Adipocyte (in vitro differentiated cells): Measurements from ENCODE around the gene LRRC47.

Experiments used
- DNase-seq: peaks from one replicate; pipeline ENCODE4 v3.0.0-alpha.2; 2015; ENCODE audit warnings: low read depth
- H3K27me3 ChIP-seq: replicated peaks from 2 replicates; pipeline ENCODE4 v1.7.0; 2013; ENCODE audit warnings: mild to moderate bottlenecking, low read length, moderate library complexity; ENCODE audit not compliant: control insufficient read depth, insufficient read depth
- H3K36me3 ChIP-seq: 2 replicates; pipeline ENCODE4 v1.7.0; 2013; ENCODE audit warnings: low read length, mild to moderate bottlenecking, moderate library complexity; ENCODE audit not compliant: control insufficient read depth, insufficient read depth, severe bottlenecking
- H3K4me1 ChIP-seq: 2 replicates; pipeline ENCODE4 v1.7.0; 2013; ENCODE audit warnings: mild to moderate bottlenecking, low read length, moderate library complexity; ENCODE audit not compliant: control insufficient read depth, insufficient read depth
- H3K4me3 ChIP-seq: 2 replicates; pipeline ENCODE4 v1.7.0; 2013; ENCODE audit warnings: mild to moderate bottlenecking, low read length, moderate library complexity
- H3K9ac ChIP-seq: 2 replicates; pipeline ENCODE4 v1.7.0; 2013; ENCODE audit warnings: mild to moderate bottlenecking, low read length, moderate library complexity
- H3K9me3 ChIP-seq: 2 replicates; pipeline ENCODE4 v1.7.0; 2013; ENCODE audit warnings: mild to moderate bottlenecking, low read length, moderate library complexity; ENCODE audit not compliant: control insufficient read depth

LRRC47 gene

DNA sequence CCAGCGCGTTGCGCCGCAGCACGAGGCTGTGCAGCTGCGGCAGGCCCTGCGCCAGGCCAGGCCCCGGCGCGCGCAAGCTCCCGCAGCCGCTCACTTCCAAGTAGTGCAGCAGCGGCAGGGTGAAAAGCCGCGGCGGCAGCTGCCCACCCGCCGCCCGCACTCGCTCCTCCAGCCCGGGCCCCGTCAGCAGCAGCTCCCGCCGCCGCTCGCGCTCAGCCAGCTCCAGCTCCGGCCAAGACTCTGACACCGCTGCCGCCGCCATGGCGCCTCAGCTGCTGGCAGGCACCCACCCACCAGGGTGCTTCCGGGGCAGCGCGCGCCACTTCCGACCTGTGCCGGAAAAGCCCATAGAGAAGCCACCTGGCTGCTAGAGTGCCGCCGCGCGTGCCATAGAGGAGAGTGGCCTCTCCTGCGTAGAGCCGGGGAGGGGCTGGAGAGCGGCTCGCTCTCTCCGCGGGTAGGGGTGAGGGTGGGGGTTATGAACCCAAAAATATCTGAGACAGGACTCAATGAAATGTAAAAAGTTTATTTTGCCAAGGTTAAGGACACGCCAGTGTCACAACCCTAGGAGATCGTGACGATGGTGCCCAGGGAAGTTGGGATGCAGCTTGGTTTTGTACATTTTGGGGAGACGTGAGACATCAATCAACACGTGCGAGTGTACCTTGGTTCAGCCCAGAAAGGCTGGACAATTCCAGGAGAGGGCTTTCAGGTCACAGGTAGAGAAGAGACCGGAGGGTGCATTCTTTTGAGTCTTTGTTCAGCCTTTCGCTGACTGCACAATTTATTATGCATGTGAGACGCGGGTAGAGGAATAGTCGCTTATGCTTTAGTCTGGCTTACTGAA lies at the start of gene LRRC47:
Gene LRRC47, minus strand, starts transcription at position 284 of the 847 bp plus-strand sequence. Its CDS starts 22 bp downstream, at position 262.
- H3K9me3 ChIP-seq: no peaks in the 10 kb centered on the region

DNA sequence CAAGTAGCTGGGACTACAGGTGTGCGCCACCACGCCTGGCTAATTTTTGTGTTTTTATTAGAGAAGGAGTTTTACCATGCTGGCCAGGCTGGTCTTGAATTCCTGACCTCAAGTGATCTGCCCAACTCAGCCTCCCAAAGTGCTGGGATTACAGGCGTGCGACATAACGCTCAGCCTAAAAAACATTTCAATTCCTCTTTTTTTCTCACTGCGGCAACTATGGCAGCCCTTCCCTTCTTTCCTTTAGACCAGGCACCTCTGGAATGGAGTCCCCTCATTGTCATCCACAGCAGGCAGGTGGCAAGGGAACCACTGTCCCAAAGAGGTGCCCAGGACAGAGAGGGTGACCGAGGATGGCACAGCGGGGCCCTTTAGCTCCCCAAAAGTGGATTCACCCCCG lies 46.6 kb upstream of the LRRC47 start:
- H3K4me1 ChIP-seq: no peaks in the 10 kb centered on the region
- no peak overlapping the region for H3K4me3 ChIP-seq
- no peaks in the 10 kb centered on the region for H3K27me3 ChIP-seq
- DNase-seq: no peak
- H3K36me3 ChIP-seq: peaks cover 73% of the 10 kb centered on the region
- no peaks in the 10 kb centered on the region for H3K9me3 ChIP-seq
- no peak overlapping the region for H3K9ac ChIP-seq

More for the DNA sequence above, at the start of gene LRRC47:
- Histone ChIP-seq H3K9ac (peak within 1 kb of the TSS; percentile 94), H3K4me1 (peaks cover 32% of the 10 kb centered on the region), H3K27me3 (peaks cover 17% of the 10 kb centered on the region), H3K4me3 (peak within 1 kb of the TSS; percentile 97), H3K36me3 (peaks cover 4% of the 10 kb centered on the region)
- DNase-seq: peak; percentile 96

DNA sequence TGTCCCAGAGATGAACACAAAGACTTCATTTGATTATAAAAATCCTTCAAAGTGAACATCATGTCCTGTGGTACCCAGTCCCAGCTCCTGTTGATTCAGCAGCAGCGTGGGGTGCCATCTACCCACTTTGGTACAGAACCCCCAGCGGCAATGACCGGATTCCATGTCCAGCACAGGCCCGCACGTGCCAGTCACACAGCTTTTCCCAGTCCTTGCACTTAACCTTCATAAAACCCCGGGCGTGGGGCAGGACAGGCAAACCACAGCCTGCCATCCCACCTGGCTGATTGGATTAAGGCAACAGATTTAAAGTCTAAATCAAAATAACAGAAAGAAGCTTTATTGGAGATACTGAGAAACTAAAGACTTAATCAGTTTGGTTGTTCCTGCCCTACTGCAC lies 45.2 kb upstream of the LRRC47 start:
- no peak overlapping the region for H3K9ac ChIP-seq
- no peaks in the 10 kb centered on the region for H3K27me3 ChIP-seq
- H3K4me3 ChIP-seq: no peak overlapping the region
- H3K36me3 ChIP-seq: peaks cover 73% of the 10 kb centered on the region
- H3K9me3 ChIP-seq: peaks cover 10% of the 10 kb centered on the region
- no peaks in the 10 kb centered on the region for H3K4me1 ChIP-seq
- DNase-seq: no peak

DNA sequence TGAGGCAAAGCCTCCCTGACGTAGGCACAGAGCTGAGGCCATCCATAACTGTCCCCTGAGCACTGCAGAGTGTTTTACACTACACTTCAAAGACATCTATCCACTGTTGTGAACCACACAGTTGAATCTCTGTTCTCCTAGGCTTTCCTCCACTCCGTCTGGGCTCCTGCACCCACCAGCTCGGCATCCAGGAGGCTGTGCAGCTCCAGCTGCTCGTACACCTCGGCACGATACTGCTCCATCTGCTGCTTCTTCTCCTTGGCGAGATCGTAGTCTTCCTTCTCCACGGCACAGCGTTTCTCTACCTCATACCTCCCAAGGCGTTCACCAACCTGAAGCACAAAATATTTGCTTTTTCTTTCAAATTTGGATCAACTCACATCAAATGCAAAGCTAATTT lies 42.5 kb upstream of the LRRC47 start:
- DNase-seq: no peak
- no peaks in the 10 kb centered on the region for H3K4me1 ChIP-seq
- H3K9me3 ChIP-seq: peaks cover 10% of the 10 kb centered on the region
- H3K4me3 ChIP-seq: no peak overlapping the region
- H3K27me3 ChIP-seq: no peaks in the 10 kb centered on the region
- peaks cover 80% of the 10 kb centered on the region for H3K36me3 ChIP-seq
- no peak overlapping the region for H3K9ac ChIP-seq

DNA sequence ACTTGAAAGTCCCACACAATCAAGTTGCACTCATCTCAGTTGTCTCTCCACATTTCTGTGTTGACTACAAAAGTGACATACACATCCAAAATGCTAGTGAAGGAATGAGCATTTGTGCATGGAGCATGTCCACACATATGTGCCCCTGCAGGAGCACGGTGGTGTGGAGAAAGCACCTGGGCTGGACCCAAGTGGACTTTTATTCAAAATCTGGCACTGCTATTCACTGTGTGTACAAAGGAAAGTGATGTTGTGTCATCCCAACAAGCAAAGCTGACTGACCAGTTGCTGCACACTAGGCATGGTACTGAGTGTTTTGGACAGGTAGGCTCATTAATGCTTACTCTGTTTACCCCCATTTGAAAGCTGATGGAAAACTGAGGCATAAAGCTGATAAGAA lies 41.4 kb upstream of the LRRC47 start:
- H3K4me1 ChIP-seq: no peaks in the 10 kb centered on the region
- peaks cover 84% of the 10 kb centered on the region for H3K36me3 ChIP-seq
- H3K4me3 ChIP-seq: no peak overlapping the region
- no peaks in the 10 kb centered on the region for H3K27me3 ChIP-seq
- H3K9me3 ChIP-seq: peaks cover 10% of the 10 kb centered on the region
- DNase-seq: no peak
- no peak overlapping the region for H3K9ac ChIP-seq

DNA sequence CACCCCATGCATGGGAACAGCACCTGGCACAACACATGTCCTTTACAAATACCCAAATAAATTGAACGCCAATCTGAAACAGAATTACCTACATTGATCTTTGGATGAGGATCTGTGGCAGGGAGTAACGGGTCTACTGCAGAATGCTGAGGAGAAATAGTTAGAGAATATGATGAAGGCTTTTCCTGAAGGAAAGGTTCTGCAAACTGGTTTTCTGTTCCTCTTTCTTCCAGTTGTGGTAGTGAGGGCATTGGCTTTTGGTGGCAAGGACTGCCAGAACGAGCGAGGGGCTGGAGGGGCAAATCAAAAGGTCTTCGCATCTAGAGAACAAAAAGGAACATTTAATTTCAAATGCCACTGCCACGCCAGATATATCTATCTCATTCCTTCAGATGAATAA lies 40.9 kb upstream of the LRRC47 start:
- Histone ChIP-seq H3K9me3 (peaks cover 10% of the 10 kb centered on the region), H3K36me3 (peaks cover 81% of the 10 kb centered on the region), H3K9ac (no peak overlapping the region), H3K4me3 (no peak overlapping the region), H3K27me3 (no peaks in the 10 kb centered on the region), H3K4me1 (no peaks in the 10 kb centered on the region)
- DNase-seq: no peak

DNA sequence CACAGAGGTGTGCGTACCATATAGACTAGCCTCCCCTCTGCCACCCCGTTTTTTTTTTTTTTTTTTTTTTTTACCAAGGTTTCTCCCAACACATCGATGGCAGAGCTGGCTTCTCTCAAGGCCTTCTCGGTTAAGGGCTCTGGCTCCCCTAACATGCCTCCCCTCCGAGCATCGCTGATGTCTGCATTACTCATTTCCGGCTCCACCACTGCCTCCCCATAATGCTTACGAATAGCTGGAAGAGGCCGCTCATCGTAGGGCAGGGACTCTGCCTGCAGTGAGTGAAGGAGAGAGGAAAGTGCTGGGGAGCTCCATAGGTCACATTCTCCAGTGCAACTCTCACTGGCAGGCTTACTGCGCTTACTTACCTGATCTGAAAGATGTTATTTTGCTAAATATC lies 40.1 kb upstream of the LRRC47 start:
- no peak overlapping the region for H3K9ac ChIP-seq
- H3K4me1 ChIP-seq: peaks cover 4% of the 10 kb centered on the region
- no peak for DNase-seq
- H3K27me3 ChIP-seq: no peaks in the 10 kb centered on the region
- H3K9me3 ChIP-seq: peaks cover 10% of the 10 kb centered on the region
- H3K4me3 ChIP-seq: no peak overlapping the region
- peaks cover 84% of the 10 kb centered on the region for H3K36me3 ChIP-seq

DNA sequence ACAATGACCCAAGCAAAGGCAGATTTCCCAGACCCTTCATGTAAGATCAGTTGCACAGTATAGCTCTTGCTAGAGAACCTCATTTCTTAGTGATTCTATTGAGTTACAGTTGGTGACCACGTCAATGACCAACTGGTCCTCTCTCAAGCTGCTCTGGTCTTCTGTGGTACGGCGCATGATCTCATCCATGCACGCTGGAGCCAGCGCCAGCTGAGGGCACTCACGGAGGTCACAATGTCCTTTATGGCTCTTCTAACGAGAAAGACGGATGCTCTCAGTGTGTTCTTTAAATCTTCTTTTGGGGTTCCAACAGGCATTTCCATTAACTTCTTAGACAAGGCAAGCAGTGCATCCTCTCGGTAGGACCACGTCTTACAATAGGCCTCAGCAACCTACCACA lies 38.4 kb upstream of the LRRC47 start:
- peaks cover 4% of the 10 kb centered on the region for H3K4me1 ChIP-seq
- H3K4me3 ChIP-seq: no peak overlapping the region
- no peaks in the 10 kb centered on the region for H3K27me3 ChIP-seq
- H3K36me3 ChIP-seq: peaks cover 88% of the 10 kb centered on the region
- no peak overlapping the region for H3K9ac ChIP-seq
- H3K9me3 ChIP-seq: peaks cover 10% of the 10 kb centered on the region
- DNase-seq: no peak

DNA sequence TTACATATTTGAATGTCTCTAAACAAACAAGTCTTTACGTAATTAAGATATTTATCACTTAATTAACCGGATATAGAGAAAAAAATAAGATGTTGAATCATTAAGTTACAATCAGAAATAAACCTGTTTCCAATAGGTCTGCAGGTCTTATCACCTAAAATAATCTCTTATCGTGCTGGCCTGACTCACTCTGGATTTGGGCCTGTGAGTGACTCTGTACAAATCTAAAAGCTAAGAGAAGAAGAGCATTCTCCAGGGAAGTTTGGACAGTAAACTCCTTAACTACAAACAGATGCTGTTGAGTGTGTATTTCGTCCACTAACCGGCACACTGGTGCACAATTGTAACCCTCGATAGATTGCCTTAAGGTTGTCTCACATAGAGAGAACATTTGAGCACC lies 35.4 kb upstream of the LRRC47 start:
- Histone ChIP-seq H3K36me3 (peaks cover 83% of the 10 kb centered on the region), H3K4me3 (no peak overlapping the region), H3K9me3 (peaks cover under 1% of the 10 kb centered on the region), H3K4me1 (peaks cover 4% of the 10 kb centered on the region), H3K9ac (no peak overlapping the region), H3K27me3 (no peaks in the 10 kb centered on the region)
- peak; percentile 55 for DNase-seq

DNA sequence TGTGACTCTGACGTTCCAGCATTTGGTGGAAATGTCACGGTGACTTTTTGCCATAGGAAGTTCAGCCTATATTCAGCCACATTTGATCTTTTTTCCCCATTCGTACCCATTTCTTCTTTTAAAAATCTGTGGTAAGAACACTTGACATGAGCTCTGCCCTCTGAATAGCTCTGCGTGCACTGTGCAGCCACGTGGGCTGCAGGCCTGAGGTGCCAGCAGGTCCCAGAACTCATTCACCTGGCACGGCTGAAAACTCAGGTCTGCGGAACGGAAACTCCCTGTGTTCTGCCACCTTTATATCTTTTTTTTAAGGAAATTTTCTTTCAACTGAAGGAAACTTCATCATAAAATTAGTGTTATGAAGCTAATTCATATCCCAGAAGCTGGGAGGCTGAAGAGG lies 32.1 kb upstream of the LRRC47 start:
- no peak for DNase-seq
- Histone ChIP-seq H3K9ac (no peak overlapping the region), H3K36me3 (peaks cover 78% of the 10 kb centered on the region), H3K4me3 (no peak overlapping the region), H3K4me1 (peaks cover 4% of the 10 kb centered on the region), H3K9me3 (no peaks in the 10 kb centered on the region), H3K27me3 (no peaks in the 10 kb centered on the region)

DNA sequence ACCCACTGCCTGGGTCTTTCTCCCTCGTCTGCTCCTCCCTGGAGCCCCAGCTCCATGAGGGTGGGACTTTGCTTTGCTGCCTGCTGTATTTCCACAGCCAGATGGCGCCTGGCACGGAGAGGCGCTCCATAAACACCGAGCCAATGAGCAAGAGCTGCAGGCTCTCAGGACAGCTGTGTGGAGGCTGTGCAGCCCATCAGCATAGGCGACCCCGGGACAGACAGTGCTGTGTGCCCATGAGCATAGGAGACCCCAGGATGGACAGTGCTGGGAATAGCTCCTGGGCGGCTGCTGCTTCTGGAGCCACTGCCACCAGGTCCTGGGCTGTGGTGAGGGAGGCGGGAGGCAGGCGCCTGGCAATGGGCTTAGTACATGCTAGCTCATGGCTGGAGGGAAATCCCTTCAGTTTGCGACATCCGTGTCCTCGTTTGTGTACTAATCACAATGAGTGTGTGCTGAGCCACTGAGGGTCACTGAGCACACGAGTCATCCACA lies 31.6 kb upstream of the LRRC47 start:
- no peaks in the 10 kb centered on the region for H3K27me3 ChIP-seq
- H3K36me3 ChIP-seq: peaks cover 80% of the 10 kb centered on the region
- no peaks in the 10 kb centered on the region for H3K9me3 ChIP-seq
- no peak overlapping the region for H3K9ac ChIP-seq
- peaks cover 4% of the 10 kb centered on the region for H3K4me1 ChIP-seq
- DNase-seq: no peak
- no peak overlapping the region for H3K4me3 ChIP-seq
